ENCODE data around the gene PCGF1.

PCGF1 gene

DNA sequence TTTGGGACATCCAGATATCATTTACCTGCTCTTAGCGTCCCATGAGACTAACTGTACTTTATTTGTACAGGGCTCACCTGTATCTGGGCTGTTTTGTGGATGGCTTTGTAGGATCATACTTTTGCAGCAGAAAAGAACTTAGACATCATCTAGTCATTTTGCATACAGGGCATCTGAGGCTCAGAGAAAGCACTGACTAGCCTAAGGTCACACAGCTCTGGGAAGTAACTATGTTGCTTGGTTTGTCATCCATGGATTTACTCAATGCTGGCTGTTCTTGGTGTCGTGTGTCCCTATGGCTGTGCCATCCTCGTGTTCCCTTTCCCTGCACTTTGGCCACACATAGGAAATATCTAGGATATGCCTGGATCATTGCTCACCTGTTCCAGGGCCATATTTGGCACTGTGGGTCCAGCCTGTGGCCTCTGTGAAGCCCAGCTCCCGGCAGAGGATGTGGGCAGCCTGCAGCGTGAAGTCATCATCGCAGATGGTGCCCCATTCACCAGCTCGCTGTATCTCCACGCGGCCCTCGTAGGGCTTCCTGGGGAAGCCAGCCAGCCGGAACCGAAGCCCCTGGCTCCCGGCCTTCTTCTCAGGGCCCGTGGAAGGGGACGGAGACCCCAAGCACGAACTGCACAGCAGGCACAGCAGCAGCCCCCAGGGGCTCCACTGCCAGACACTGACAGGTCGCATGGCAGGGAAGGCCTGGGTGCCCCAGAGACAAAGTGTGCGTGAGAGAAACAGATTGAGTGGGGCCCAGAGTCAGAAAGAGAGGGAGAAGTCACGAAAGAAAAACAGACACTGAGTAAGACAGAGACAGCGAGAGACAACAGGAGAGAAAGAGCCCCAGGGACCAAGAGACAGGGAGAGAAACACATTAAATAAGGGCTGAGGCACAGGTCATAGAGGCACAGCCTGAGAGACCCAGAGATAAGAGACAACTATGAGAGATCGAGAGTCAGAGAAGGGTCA lies 44.7 kb upstream of the PCGF1 start:
- Histone ChIP-seq H3K27me3 (peaks cover 45% of the 10 kb centered on the region), H4K20me1 (peaks cover 22% of the 10 kb centered on the region), H3K9me3 (peaks cover 20% of the 10 kb centered on the region), H3K36me3 (peaks cover 21% of the 10 kb centered on the region), H3K4me2 (peak overlapping the region; percentile 97), H3K4me1 (peaks cover 33% of the 10 kb centered on the region), H3K27ac (peak overlapping the region; percentile 80; the same call in 1 of the 2 replicates), H3K4me3 (no peak overlapping the region), H3K9ac (no peak overlapping the region; the same call in 1 of the 2 replicates)
- no peak for TF ChIP-seq Cebpa-rat (IDR thresholded peaks at IDR 0.05)

GRCh38 chr2:74551530-74551929 lies 44.0 kb upstream of the PCGF1 start:
- Histone ChIP-seq H3K9me3 (peaks cover 20% of the 10 kb centered on the region), H3K36me3 (peaks cover 14% of the 10 kb centered on the region), H3K4me2 (peak overlapping the region; percentile 97), H3K4me3 (no peak overlapping the region), H3K27ac (no peak overlapping the region), H3K9ac (no peak overlapping the region), H3K4me1 (peaks cover 33% of the 10 kb centered on the region), H3K27me3 (peaks cover 52% of the 10 kb centered on the region), H4K20me1 (peaks cover 15% of the 10 kb centered on the region; the same call in 1 of the 2 replicates)
- no peak for TF ChIP-seq Cebpa-rat (IDR thresholded peaks at IDR 0.05)

GRCh38 chr2:74550231-74550630 lies 42.7 kb upstream of the PCGF1 start:
- Histone ChIP-seq H3K27me3 (peaks cover 65% of the 10 kb centered on the region), H4K20me1 (peaks cover 2% of the 10 kb centered on the region; the same call in 1 of the 2 replicates), H3K9me3 (peaks cover 20% of the 10 kb centered on the region), H3K27ac (no peak overlapping the region), H3K4me1 (peaks cover 26% of the 10 kb centered on the region), H3K4me3 (no peak overlapping the region), H3K9ac (no peak overlapping the region), H3K4me2 (no peak overlapping the region), H3K36me3 (peaks cover 8% of the 10 kb centered on the region; the same call in 1 of the 2 replicates)
- no peak for TF ChIP-seq Cebpa-rat (IDR thresholded peaks at IDR 0.05)

DNA sequence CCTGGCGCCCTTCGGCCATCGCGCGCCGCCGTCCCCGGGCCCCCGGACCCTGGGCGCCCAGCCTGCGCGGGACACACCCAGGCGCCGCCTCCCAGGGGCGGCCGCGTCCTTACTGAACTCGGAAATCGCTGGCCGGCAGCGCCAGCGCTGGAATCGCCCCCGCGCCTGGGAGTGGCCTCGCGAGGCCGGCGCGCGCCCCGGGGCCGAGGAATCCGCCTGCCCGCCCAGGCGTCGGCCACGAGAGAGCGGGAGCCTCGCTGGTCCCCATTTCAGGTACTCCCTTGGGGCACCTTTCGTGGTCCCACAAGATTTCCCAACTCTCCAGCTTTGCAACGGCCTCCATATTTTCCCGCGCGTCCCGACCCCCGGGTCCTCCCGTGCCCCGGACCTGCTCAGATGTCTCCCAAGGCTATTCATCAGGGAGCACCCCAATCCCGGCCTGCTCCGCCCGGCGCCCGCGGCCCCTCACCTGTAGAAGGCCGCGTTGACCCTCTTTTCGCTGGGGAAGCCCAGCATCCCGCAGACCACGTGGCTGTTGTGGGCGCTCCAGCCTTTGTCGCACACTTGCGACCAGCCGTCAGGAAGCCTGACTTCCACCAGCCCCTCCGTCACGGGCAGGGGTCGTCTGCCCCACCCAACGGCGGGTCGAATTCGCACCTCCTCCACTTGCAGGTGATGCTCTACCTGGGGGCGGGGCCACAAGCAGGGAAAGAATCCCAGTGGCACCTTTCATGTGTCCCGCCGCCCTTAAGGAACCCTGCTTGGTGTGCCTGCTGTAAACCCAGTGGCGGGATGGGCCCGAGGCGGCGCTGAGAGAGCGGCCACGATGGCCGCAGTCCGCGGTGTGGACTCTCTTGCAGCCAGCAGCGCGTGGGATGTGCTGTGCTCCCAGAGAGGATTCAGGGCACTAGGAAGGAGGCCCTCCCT lies 41.7 kb upstream of the PCGF1 start:
- H3K9me3 ChIP-seq = peaks cover 20% of the 10 kb centered on the region
- H3K36me3 ChIP-seq = peaks cover 8% of the 10 kb centered on the region; the same call in 1 of the 2 replicates
- H3K4me1 ChIP-seq = peaks cover 25% of the 10 kb centered on the region
- no peak for TF ChIP-seq Cebpa-rat (IDR thresholded peaks at IDR 0.05)
- H3K4me2 ChIP-seq = no peak overlapping the region
- no peak overlapping the region for H3K27ac ChIP-seq
- peak overlapping the region; percentile 39; the same call in 1 of the 2 replicates for H3K4me3 ChIP-seq
- no peaks in the 10 kb centered on the region for H4K20me1 ChIP-seq
- H3K27me3 ChIP-seq = peaks cover 67% of the 10 kb centered on the region
- H3K9ac ChIP-seq = no peak overlapping the region

GRCh38 chr2:74548285-74548899 lies 40.9 kb upstream of the PCGF1 start:
- H3K4me1 ChIP-seq = peaks cover 20% of the 10 kb centered on the region
- no peak for TF ChIP-seq Cebpa-rat (IDR thresholded peaks at IDR 0.05)
- H3K4me2 ChIP-seq = no peak overlapping the region
- H3K36me3 ChIP-seq = peaks cover 8% of the 10 kb centered on the region; the same call in 1 of the 2 replicates
- no peak overlapping the region for H3K9ac ChIP-seq
- peaks cover 67% of the 10 kb centered on the region for H3K27me3 ChIP-seq
- H3K4me3 ChIP-seq = peak overlapping the region; percentile 39; the same call in 1 of the 2 replicates
- no peaks in the 10 kb centered on the region for H4K20me1 ChIP-seq
- peaks cover 20% of the 10 kb centered on the region for H3K9me3 ChIP-seq
- no peak overlapping the region for H3K27ac ChIP-seq

GRCh38 chr2:74546004-74546403 lies 38.5 kb upstream of the PCGF1 start:
- peaks cover 8% of the 10 kb centered on the region; the same call in 1 of the 2 replicates for H3K36me3 ChIP-seq
- no peak overlapping the region for H3K27ac ChIP-seq
- no peak for TF ChIP-seq Cebpa-rat (IDR thresholded peaks at IDR 0.05)
- no peak overlapping the region for H3K4me3 ChIP-seq
- no peaks in the 10 kb centered on the region for H3K4me1 ChIP-seq
- H3K4me2 ChIP-seq = no peak overlapping the region
- peaks cover 20% of the 10 kb centered on the region for H3K9me3 ChIP-seq
- H3K9ac ChIP-seq = no peak overlapping the region
- H3K27me3 ChIP-seq = peaks cover 59% of the 10 kb centered on the region
- no peaks in the 10 kb centered on the region for H4K20me1 ChIP-seq

DNA sequence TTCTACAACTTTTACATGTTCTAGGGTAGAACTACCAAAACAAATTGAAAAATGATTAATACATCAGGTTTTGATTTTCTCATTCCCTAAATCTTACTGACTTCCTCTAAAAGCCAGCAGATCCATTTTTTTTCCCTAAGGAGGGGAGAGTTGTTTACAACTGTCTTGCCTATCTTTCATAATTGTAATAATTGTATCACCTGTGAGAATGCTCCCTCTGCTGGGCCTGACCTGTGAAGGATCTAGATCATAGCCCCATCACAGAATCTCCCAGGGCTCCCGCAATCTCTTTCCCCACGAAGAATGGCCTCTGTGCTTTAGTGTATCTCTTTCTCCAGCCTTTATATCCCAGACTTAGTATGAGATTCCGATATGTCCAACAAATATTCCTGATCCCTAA lies 37.1 kb upstream of the PCGF1 start:
- H3K27me3 ChIP-seq = peaks cover 45% of the 10 kb centered on the region
- H4K20me1 ChIP-seq = no peaks in the 10 kb centered on the region
- peaks cover 8% of the 10 kb centered on the region; the same call in 1 of the 2 replicates for H3K36me3 ChIP-seq
- H3K9me3 ChIP-seq = peaks cover 15% of the 10 kb centered on the region
- no peak for TF ChIP-seq Cebpa-rat (IDR thresholded peaks at IDR 0.05)
- H3K4me1 ChIP-seq = no peaks in the 10 kb centered on the region
- H3K27ac ChIP-seq = no peak overlapping the region
- no peak overlapping the region for H3K4me2 ChIP-seq
- no peak overlapping the region for H3K9ac ChIP-seq
- no peak overlapping the region for H3K4me3 ChIP-seq

DNA sequence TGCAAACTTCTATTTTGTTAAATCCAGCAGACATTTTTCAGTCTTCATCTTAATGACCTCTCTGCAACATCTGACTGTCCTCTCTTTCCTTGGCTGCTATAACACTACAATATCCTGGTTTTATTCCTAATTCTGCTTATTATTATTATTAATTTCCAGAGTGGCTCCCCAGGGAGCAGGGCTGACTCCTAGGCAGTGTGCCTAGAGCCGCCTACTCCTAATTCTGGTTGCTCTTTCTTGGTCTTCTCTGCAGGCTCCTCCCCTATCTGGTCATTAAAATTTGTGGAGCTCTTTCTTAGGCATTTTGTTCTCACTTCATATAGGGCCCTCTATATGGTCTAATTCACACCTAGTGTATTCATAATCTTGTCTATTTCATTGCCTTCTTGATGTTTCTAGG lies 35.5 kb upstream of the PCGF1 start:
- no peak for TF ChIP-seq Cebpa-rat (IDR thresholded peaks at IDR 0.05)
- Histone ChIP-seq H4K20me1 (no peaks in the 10 kb centered on the region), H3K27ac (no peak overlapping the region), H3K9me3 (no peaks in the 10 kb centered on the region), H3K4me3 (no peak overlapping the region), H3K27me3 (peaks cover 29% of the 10 kb centered on the region), H3K9ac (no peak overlapping the region), H3K4me2 (no peak overlapping the region), H3K36me3 (no peaks in the 10 kb centered on the region), H3K4me1 (peaks cover 7% of the 10 kb centered on the region)

- Histone ChIP-seq H3K9ac (no peak overlapping the region), H3K4me1 (peaks cover 7% of the 10 kb centered on the region), H3K27me3 (peaks cover 2% of the 10 kb centered on the region; the same call in 1 of the 2 replicates), H3K4me2 (no peak overlapping the region), H3K4me3 (no peak overlapping the region), H4K20me1 (no peaks in the 10 kb centered on the region), H3K9me3 (no peaks in the 10 kb centered on the region), H3K36me3 (no peaks in the 10 kb centered on the region), H3K27ac (no peak overlapping the region)
- no peak for TF ChIP-seq Cebpa-rat (IDR thresholded peaks at IDR 0.05)
Measured at GRCh38 chr2:74540291-74540690, 32.8 kb upstream of the PCGF1 start.

All from BLaER1 (cell line).